COLO829 (cell line): Measurements from ENCODE around the gene HELZ2.

ENCODE experiments used
- DNase-seq: peaks from one replicate; pipeline ENCODE4 v3.0.0; 2012; ENCODE audit warnings: low spot score

Gene HELZ2

DNA sequence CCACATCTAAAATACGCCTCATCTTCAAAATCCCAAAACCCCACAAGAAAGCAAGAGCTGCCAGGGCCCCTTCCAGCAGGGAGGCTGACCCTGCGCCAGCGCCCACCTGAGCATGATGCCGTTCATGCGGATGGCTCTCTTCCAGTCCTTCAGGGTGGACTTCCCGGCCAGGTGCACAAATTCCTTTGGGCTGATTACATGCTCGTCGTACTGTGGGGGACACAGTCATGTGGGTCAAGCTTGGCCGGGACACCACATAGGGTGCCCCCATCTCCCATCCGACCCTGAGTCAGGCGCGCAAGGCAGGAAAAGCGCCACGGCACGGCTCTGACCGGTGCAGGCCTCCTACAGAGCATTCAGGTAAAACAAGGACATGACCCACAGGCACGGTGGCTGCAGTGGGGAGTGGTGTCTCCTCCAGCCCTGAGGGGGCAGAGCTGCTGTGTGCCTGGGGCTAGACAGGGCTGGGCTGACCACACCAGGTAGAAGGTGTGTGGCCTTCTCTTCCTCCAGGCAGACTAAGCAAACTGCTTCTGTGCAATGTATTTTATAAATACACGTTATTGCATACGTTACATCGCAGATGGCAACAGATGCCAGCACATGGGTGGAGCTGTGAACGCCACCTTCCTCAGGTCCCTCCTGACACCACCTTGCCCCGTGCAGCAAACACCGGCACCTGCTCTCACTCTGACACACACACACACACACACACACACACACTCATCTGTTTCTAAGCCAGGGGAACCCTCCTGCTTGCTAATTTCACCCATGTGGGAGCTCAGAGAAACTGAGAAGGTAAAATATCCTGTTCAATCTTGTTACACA lies 23.8 kb upstream of the HELZ2 start:
- no peak for DNase-seq

DNA sequence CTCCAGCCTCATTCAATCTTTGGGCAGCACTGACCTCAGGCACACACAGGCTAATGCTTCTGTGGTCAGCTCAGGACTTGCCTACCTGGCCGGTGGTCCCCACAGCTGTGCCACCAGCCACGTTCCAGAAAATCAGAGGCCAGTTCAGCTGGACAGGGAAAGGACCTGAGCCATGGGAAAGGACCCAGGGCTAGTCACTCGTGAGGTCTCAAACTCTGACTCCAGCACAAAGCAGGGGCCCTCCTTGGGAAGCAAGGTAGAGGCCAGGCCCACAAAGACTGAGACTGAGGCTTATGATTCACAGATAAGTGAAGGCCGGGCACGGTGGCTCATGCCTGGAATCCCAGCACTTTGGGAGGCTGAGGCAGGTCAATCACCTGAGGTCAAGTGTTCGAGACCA lies 22.4 kb upstream of the HELZ2 start:
- no peak for DNase-seq

DNA sequence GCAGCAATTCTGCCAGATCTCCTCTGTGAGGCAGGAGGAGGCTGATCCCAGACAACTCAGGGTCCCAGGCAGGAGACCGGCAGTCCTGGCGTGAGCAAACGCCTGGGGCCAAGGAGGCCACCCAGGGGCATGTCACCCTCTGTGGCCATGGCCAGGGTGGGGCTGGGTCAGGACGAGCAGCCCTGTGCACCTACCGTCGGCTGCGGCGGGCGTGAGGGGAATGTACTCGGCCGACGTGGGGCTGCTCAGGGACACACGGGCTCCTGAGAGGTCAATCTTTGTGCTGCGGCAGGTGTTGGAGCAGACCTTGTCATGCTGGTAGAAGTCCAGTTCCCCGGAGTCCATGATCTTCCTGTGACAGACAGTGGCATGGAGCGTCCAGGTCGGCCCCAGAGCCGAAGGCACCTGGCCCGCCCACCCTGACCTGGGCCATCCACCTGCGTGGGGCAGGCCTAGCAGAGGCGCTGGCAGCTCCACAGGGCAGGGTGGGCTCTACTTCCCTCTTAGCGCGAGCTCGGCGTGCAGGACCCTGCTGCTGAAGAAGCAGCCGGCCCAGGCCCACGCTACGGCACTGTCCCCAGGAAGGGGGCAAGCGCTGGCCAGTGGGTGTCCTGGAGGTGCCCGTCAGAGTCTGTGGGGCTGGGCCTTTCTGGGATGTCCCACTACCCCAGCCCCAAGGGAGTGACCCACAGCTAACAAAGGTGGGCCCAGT lies 21.5 kb upstream of the HELZ2 start:
- DNase-seq, result no peak

DNA sequence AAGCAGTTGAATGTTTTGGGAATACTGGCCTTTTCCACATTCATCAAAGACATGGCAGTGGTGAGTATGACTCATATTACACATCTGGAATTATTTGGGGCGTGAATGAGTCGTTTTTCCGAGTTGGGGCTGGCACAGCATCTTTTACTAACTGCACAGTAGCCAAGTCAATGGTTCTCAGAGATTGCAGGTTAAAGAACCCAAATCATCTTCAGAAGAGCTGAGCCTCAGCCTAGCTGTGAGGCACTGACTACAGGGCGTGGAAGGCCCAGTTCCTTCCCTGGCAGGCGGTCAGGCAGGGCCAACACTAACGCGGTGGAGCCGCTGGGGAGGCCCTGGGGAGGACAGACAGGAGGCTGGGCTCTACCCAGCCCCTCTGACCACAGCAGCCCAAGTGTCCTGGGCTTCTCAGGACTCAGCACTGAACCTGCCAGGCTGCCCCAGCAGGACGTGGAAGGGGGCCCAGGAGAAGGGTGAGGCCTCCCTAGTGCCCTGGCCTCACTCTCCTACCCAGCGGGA lies 20.1 kb upstream of the HELZ2 start:
- DNase-seq, result peak; percentile 60

GRCh38 chr20:63592661-63593060 lies 18.6 kb upstream of the HELZ2 start:
- DNase-seq, result no peak

DNA sequence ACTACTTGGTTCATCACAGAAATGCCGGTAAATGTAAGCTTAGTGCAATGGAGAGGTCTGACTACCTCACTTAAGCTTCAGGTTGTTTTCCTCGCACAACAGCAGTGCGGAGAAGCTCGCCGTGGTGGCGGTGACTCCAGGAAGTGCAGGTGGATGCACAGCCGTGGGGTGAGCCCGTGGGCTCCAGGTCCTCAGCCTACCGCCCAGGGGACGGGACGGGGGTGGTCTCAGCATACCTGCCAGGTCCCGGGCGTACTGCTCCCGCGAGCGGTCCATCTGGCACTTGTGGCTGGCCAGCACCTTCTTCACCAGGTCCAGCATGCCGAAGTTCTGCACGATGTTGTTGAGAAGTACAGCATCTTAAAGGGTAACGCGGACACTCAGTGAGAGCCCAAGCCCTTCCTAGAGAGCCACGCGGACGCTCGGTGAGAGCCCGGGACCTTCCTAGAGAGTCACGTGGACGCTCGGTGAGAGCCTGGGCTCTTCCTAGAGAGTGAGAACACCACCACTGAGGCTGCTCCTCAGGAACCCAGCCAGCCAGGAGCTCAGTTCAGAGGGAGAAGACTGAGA lies 17.8 kb upstream of the HELZ2 start:
- DNase-seq, result no peak

DNA sequence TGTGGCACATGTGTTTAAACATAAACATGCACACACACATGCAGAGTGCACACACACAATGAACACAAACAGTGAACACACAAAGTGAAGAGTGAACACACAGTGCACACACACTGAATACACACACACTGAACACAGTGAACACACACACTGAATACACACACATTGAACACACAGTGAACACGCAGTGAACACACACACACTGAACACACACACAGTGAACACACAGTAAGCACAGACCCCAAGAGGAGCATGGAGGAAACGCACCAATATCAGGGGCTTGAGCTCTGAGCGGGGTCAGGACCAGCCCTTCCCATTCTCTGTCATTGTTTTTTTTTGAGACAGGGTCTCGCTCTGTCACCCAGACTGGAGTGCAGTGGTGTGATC lies 17.1 kb upstream of the HELZ2 start:
- no peak for DNase-seq

GRCh38 chr20:63590218-63591146 lies 16.4 kb upstream of the HELZ2 start:
- DNase-seq, result no peak

DNA sequence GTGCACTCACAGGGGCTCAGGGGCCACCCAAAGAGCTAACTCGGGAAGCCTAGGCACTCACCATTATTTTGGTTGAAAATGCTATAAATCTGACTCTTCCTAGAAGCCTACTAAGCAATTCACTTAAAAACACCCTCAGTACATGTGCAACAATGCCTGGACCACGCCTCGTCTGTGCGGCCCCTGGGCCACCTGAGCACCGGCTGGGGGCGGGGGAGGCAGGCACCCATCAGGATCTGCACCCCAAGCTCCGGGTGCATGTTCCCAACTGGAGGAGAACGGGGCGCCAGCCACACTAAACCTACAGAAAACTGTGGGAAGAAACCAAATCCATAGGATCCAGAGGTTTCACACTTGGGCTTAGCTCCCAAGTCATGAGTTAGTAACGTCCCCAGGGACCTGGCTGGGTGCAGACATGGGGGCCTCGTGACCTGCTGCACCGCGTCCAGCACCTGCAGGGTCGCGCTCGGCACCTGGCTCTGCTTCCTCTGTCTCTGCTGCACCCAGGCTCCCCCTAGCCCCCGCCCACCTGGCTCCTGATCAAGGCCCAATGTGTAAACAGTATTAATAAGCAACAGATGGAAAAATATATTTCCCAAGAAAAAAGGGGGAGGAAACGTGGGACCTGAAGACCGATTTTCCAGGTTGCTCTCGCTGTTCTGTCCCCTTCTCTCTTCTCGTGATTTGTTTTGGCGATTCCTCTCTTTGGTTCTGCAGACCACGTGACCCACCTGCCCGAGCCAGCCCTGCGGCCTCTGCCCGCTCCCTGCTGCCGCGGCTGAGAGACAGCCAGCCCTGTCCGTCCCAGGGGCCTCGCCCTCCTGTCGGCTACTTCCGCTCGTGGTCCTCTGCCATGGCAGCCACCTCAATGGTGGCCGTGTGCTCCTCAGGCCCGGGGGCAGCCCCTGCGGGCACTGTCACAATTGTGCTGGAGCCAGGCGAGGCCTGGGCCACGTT lies 15.5 kb upstream of the HELZ2 start:
- no peak for DNase-seq

- no peak for DNase-seq
Measured at GRCh38 chr20:63588641-63589041, 14.6 kb upstream of the HELZ2 start.

- no peak for DNase-seq
Measured at GRCh38 chr20:63587776-63588591, 13.9 kb upstream of the HELZ2 start.

- no peak for DNase-seq
Measured at GRCh38 chr20:63587256-63587655, 13.2 kb upstream of the HELZ2 start.

DNA sequence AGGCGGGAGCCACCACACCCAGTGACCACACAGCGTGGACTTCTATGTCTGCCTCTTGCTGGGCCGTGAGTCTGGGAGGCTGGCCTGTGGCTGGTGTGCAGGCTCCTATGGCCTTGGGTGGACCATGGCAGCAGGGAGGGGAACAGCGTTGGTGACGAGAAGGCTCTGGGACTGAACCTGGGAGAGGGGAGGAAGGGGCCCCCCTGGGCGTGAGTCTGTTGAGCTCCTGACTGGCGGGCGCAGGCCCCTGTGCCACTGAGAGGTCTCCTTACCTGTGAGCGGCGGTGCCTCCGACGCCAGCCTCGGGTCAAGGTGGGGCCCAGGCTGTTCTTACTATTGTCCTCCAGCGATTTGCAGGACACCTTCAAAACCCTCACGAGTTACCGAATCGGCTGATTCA lies 12.8 kb upstream of the HELZ2 start:
- DNase-seq, result no peak

GRCh38 chr20:63585616-63586565 lies 11.9 kb upstream of the HELZ2 start:
- DNase-seq, result no peak

DNA sequence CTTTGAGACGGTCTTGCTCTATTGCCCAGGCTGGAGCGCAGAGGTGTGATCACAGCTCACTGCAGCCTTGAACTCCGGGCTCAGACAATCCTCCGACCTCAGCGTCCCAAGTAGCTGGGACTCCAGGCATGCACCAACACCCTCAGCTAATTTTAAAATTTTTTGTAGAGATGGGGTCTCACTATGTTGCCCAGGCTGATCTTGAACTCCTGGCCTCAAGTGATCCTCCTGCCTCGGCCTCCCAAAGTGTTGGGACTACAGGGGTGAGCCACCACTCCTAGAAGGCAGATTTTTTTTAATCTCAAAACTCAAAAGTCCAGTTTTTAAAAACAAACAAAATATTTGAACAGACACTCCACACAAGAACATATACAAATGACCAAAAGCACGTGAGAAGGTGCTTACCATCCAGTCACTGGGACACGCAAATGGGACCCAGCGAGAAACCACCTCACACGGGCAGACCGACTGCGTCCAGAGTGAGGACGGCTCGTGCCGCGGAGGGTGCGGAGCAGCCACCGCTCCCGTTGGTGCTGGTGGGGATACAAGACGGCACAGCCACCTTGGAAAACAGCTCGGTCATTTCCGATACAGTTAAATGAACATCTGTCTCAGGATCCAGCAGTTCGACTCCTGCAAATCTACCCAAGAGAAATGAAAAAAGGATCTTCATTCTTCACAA lies 8.5 kb upstream of the HELZ2 start:
- no peak for DNase-seq

DNA sequence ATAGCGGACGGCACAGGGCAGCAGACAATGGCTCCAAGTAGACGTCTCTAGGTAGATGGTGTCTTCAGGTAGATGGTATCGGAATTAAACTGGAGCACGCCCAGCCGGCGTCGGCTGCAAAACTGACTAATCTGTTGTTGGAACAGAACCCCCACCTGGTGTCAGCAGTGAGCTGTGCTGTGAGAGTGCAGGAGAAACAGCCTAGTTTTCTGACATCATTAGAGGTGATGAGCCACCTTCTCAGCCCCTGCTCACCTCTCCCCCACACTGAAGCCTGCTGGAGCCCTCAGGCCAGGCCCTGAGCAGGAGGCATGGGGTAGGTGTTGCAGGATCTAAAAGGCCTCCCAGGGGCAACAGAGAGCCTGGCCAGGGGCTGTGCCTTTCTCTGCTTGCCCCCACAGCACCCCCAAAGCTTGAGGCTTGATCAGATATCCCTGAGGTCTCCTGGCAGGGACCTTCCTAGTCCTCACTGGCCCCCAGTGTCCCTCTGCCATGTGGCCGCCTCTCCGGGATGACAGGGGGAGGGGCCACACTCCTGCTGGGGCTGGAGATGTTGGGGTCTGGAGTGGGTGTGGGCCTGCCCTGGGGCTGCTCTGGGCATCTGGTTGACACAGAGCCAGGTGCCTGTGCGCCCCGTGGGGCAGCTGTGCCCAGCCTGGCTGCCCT lies 6.9 kb upstream of the HELZ2 start:
- no peak for DNase-seq

GRCh38 chr20:63579017-63579694 lies 5.1 kb upstream of the HELZ2 start:
- no peak for DNase-seq
